Measurements from ENCODE around the gene ZNF883.
A peak's percentile ranks its signal among the peaks of the same experiment; 100 is the strongest.

ZNF883 gene

GRCh38 chr9:112997236-112997941 lies 14.6 kb downstream of the ZNF883 start:
- no peak overlapping the region for H3K9ac ChIP-seq (ENCODE audit: low read length)
- H3K4me3 ChIP-seq (ENCODE audit: low read depth, low read length, poor library complexity, severe bottlenecking): no peak overlapping the region
- H3K9me3 ChIP-seq (ENCODE audit: low read length): peaks cover 43% of the 10 kb centered on the region
- no peaks in the 10 kb centered on the region for H3K79me2 ChIP-seq (ENCODE audit: insufficient read depth, low read length)
- H3K9me2 ChIP-seq (ENCODE audit: low read depth, low read length): no peaks in the 10 kb centered on the region
- no peaks in the 10 kb centered on the region for H3K36me3 ChIP-seq (ENCODE audit: insufficient read depth, low read length)
- H4K20me1 ChIP-seq (ENCODE audit: insufficient read depth, low read length): no peaks in the 10 kb centered on the region
- TF ChIP-seq CTCF (IDR thresholded peaks at IDR 0.05; ENCODE audit: low read length) (no peak), EZH2 (IDR thresholded peaks at IDR 0.05; ENCODE audit: borderline replicate concordance, low read length) (no peak)
- no peak overlapping the region for H2AFZ ChIP-seq (ENCODE audit: low read length)
- no peak overlapping the region for H3K27ac ChIP-seq (ENCODE audit: low read depth, low read length, poor library complexity, severe bottlenecking)
- H3F3A ChIP-seq (ENCODE audit: insufficient read depth, low read length): no peaks in the 10 kb centered on the region
- H3K27me3 ChIP-seq (ENCODE audit: insufficient read depth, low read length): no peaks in the 10 kb centered on the region
- H3K4me2 ChIP-seq (ENCODE audit: low read length): no peak overlapping the region
- H3K4me1 ChIP-seq (ENCODE audit: insufficient read depth, low read length, severe bottlenecking): no peaks in the 10 kb centered on the region

GRCh38 chr9:112971415-112971814 lies 40.6 kb downstream of the ZNF883 start:
- H3K4me1 ChIP-seq (ENCODE audit: insufficient read depth, low read length, severe bottlenecking): no peaks in the 10 kb centered on the region
- H3K9me2 ChIP-seq (ENCODE audit: low read depth, low read length): no peaks in the 10 kb centered on the region
- no peak overlapping the region for H3K27ac ChIP-seq (ENCODE audit: low read depth, low read length, poor library complexity, severe bottlenecking)
- H3K9me3 ChIP-seq (ENCODE audit: low read length): no peaks in the 10 kb centered on the region
- H4K20me1 ChIP-seq (ENCODE audit: insufficient read depth, low read length): no peaks in the 10 kb centered on the region
- H3F3A ChIP-seq (ENCODE audit: insufficient read depth, low read length): no peaks in the 10 kb centered on the region
- H3K9ac ChIP-seq (ENCODE audit: low read length): no peak overlapping the region
- H2AFZ ChIP-seq (ENCODE audit: low read length): no peak overlapping the region
- peak; percentile 66 for TF ChIP-seq CTCF (IDR thresholded peaks at IDR 0.05; ENCODE audit: low read length)
- TF ChIP-seq EZH2 (IDR thresholded peaks at IDR 0.05; ENCODE audit: borderline replicate concordance, low read length): no peak
- H3K4me2 ChIP-seq (ENCODE audit: low read length): no peak overlapping the region
- no peak overlapping the region for H3K4me3 ChIP-seq (ENCODE audit: low read depth, low read length, poor library complexity, severe bottlenecking)
- no peaks in the 10 kb centered on the region for H3K27me3 ChIP-seq (ENCODE audit: insufficient read depth, low read length)
- H3K79me2 ChIP-seq (ENCODE audit: insufficient read depth, low read length): no peaks in the 10 kb centered on the region
- H3K36me3 ChIP-seq (ENCODE audit: insufficient read depth, low read length): no peaks in the 10 kb centered on the region

- H2AFZ ChIP-seq (ENCODE audit: low read length): no peak overlapping the region
- no peak for TF ChIP-seq EZH2 (IDR thresholded peaks at IDR 0.05; ENCODE audit: borderline replicate concordance, low read length)
- no peak for TF ChIP-seq CTCF (IDR thresholded peaks at IDR 0.05; ENCODE audit: low read length)
- no peaks in the 10 kb centered on the region for H3K9me2 ChIP-seq (ENCODE audit: low read depth, low read length)
- H3F3A ChIP-seq (ENCODE audit: insufficient read depth, low read length): no peaks in the 10 kb centered on the region
- no peaks in the 10 kb centered on the region for H4K20me1 ChIP-seq (ENCODE audit: insufficient read depth, low read length)
- no peaks in the 10 kb centered on the region for H3K9me3 ChIP-seq (ENCODE audit: low read length)
- H3K9ac ChIP-seq (ENCODE audit: low read length): no peak overlapping the region
- H3K27me3 ChIP-seq (ENCODE audit: insufficient read depth, low read length): no peaks in the 10 kb centered on the region
- H3K4me2 ChIP-seq (ENCODE audit: low read length): no peak overlapping the region
- no peaks in the 10 kb centered on the region for H3K4me1 ChIP-seq (ENCODE audit: insufficient read depth, low read length, severe bottlenecking)
- no peaks in the 10 kb centered on the region for H3K36me3 ChIP-seq (ENCODE audit: insufficient read depth, low read length)
- H3K4me3 ChIP-seq (ENCODE audit: low read depth, low read length, poor library complexity, severe bottlenecking): no peak overlapping the region
- H3K79me2 ChIP-seq (ENCODE audit: insufficient read depth, low read length): no peaks in the 10 kb centered on the region
- H3K27ac ChIP-seq (ENCODE audit: low read depth, low read length, poor library complexity, severe bottlenecking): no peak overlapping the region
These were observed 41.1 kb downstream of the ZNF883 start for GRCh38 chr9:112970939-112971338.

All from OCI-LY1 (cell line).